PC-9 (cell line): ENCODE measurements around the gene TRIM45.

Experiments used
- CTCF ChIP-seq: fragments of 200-600 bp; sonication (generic); conservative IDR thresholded peaks from 2 replicates; pipeline ENCODE4 v1.6.1; 2017; ENCODE audit warnings: mixed run types, antibody characterized with exemption, mild to moderate bottlenecking, moderate library complexity
- EZH2 ChIP-seq: fragments of 200-600 bp; sonication (generic); IDR thresholded peaks from 2 replicates; pipeline ENCODE4 v1.8.0; 2017; ENCODE audit warnings: antibody characterized with exemption, low read depth

- TF ChIP-seq CTCF (no peak), EZH2 (no peak)
Observed at GRCh38 chr1:117076648-117077047, 44.9 kb downstream of the TRIM45 start.
